PFSK-1 (cell line): ENCODE results near the gene DCUN1D4.

Experiments
- FOXP2 ChIP-seq: optimal IDR thresholded peaks from 2 replicates; pipeline ENCODE3; 2011; ENCODE audit warnings: borderline replicate concordance, control low read depth, inconsistent platforms; ENCODE audit not compliant: insufficient read depth; ENCODE audit errors: extremely low read length, extremely low read depth
- POLR2AphosphoS5 ChIP-seq: IDR thresholded peaks from 2 replicates; pipeline ENCODE4 v1.6.1; 2012; ENCODE audit warnings: low read depth, mild to moderate bottlenecking, control low read depth, low read length, moderate library complexity
- REST ChIP-seq, 2 experiments: IDR thresholded peaks; 2 replicates each; pipeline versions ENCODE4 v1.6.1 to v1.8.0; 2011 to 2012; ENCODE audit warnings: low read depth in 2 of 2, low read length in 2 of 2, control low read depth in 1 of 2, inconsistent platforms in 1 of 2, mild to moderate bottlenecking in 1 of 2, moderate library complexity in 1 of 2; ENCODE audit not compliant: insufficient read depth in 1 of 2
- SIN3A ChIP-seq: IDR thresholded peaks from 2 replicates; pipeline ENCODE4 v1.6.1; 2012; ENCODE audit warnings: mild to moderate bottlenecking, low read length, moderate library complexity, borderline replicate concordance; ENCODE audit not compliant: insufficient read depth
- TAF1 ChIP-seq: IDR thresholded peaks from 2 replicates; pipeline ENCODE4 v1.6.1; 2012; ENCODE audit warnings: low read length, control low read depth, borderline replicate concordance; ENCODE audit not compliant: insufficient read depth

DCUN1D4 gene

GRCh38 chr4:51862781-51863180 is 19.8 kb downstream of the DCUN1D4 start:
- no peak for TF ChIP-seq FOXP2
- TF ChIP-seq POLR2AphosphoS5 = no peak
- no peak for TF ChIP-seq REST (IDR thresholded peaks at IDR 0.05; ENCODE audit: insufficient read depth in 1 of 2, low read depth in 2 of 2, low read length in 2 of 2)
- no peak for TF ChIP-seq SIN3A
- no peak for TF ChIP-seq TAF1

- TF ChIP-seq POLR2AphosphoS5 = no peak
Measured at GRCh38 chr4:51865717-51866116, 22.8 kb downstream of the DCUN1D4 start.

GRCh38 chr4:51866835-51867234 is 23.9 kb downstream of the DCUN1D4 start:
- TF ChIP-seq POLR2AphosphoS5 = no peak
- no peak for TF ChIP-seq SIN3A
- no peak for TF ChIP-seq REST (IDR thresholded peaks at IDR 0.05; ENCODE audit: insufficient read depth in 1 of 2, low read depth in 2 of 2, low read length in 2 of 2)
- no peak for TF ChIP-seq TAF1
- TF ChIP-seq FOXP2 = no peak

- no peak for TF ChIP-seq SIN3A
- TF ChIP-seq POLR2AphosphoS5 = no peak
- TF ChIP-seq REST (IDR thresholded peaks at IDR 0.05; ENCODE audit: insufficient read depth in 1 of 2, low read depth in 2 of 2, low read length in 2 of 2) = no peak
- no peak for TF ChIP-seq TAF1
- TF ChIP-seq FOXP2 = no peak
Measured at GRCh38 chr4:51867689-51868448, 24.9 kb downstream of the DCUN1D4 start.

- TF ChIP-seq FOXP2 (no peak), REST (IDR thresholded peaks at IDR 0.05; ENCODE audit: insufficient read depth in 1 of 2, low read depth in 2 of 2, low read length in 2 of 2) (no peak), TAF1 (no peak), SIN3A (no peak), POLR2AphosphoS5 (no peak)
Measured at GRCh38 chr4:51868449-51868847, 25.5 kb downstream of the DCUN1D4 start.
